Putamen (tissue), 1 donor: ENCODE data around the gene COL6A2.
A peak's percentile ranks its signal among the peaks of the same experiment; 100 is the strongest.
"Not testable (repeated sequence)": the region's sequence is repeated elsewhere in the genome, so short reads cannot be mapped to it uniquely, and the experiment has no call there.

Experiments
- DNase-seq: peaks from one replicate; pipeline ENCODE4 v3.0.0-alpha.2; 2016; ENCODE audit warnings: low spot score

The COL6A2 gene

DNA sequence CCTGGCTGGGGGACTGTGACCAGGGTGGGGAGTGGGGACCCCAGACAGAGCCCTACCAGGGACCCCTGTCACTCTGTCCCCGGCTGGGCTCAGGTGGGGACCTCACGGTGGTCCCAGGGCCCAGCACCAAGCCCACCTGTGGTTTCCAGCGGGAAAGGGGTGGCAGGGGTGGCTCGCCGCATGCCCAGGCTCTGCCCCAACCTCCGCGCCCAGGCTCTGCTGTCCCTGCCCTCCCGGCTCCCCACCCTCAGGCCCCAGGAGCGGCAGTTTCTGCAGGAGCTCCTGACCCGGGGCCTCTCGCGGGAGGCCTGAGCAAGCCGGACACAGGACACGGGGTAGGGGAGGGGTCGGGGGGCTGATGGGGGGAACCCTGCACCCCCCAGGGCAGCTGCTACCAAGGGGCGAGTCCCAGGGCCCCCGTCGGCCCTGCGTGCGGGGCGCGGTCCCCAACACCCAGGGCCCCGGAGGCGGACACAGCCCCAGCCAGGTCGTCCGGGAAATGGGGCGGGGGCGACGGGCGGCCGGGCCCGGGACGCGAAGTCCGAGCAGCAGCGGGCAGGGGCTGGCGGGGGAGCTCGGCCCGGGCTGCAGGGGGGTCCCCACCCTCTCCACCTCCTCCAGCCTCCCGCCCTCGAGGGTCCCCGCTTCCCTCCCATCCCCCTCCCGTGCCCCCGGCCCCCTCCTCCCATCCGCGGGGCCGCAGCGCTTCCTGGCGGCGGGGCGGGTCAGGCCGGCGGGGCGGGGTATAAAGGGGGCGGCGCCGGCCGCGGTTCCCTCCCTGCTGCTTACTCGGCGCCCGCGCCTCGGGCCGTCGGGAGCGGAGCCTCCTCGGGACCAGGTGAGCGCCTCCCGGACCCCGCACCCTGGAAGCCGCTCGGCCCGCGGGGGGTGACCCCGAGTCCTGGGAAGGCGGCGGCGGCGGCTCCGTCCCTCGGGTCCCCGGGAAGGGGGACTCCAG, at the start of gene COL6A2:
COL6A2 (plus strand) TSS at position 777 of the 958 bp plus-strand sequence.
- DNase-seq: no peak

DNA sequence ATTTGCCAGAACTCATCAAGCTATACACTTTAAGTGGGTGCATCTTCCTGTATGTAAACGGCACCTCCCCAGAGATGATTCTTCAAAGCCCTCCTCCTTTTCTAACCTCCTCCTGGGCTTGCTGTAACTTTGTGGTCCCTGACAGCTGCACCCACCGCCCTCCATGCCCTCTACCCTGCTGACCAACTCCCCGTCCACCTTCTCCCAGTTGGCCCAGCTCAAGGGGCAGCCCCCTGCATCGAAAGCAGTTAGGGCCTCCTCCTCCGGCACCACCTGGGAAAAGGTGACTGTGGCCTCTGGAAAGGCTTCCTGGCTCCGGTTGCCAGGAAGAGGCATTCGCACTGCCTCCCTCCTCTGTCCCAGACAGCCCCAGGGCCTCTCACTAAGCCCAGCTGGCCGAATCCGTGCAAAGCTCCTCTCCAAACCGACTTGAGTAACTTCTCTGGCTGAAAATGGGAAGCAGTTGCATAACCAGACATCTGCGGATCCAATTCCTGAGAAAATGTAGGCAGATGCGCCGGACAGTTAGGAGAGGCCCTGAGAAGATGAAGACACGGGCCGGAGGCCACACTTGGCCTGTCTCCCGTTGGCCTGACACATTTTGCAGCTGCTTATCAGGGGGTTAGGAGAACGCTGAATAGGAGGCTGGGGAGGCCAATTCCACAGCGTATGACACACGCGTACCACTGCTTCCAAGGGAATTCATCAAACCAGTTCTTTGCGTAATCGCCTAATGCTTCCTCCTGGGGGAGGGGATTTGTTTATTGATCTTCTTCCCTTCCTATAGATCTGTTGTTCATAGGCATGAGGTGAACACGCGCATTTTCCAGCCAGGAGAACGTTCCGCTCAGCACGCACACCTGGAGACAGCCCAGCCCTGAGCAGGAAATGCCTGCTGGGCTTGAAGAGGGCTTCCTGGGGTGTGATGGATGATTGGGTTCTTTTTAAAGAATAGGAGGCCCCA, 48.7 kb upstream of the COL6A2 start:
- peak; percentile 14 for DNase-seq

DNA sequence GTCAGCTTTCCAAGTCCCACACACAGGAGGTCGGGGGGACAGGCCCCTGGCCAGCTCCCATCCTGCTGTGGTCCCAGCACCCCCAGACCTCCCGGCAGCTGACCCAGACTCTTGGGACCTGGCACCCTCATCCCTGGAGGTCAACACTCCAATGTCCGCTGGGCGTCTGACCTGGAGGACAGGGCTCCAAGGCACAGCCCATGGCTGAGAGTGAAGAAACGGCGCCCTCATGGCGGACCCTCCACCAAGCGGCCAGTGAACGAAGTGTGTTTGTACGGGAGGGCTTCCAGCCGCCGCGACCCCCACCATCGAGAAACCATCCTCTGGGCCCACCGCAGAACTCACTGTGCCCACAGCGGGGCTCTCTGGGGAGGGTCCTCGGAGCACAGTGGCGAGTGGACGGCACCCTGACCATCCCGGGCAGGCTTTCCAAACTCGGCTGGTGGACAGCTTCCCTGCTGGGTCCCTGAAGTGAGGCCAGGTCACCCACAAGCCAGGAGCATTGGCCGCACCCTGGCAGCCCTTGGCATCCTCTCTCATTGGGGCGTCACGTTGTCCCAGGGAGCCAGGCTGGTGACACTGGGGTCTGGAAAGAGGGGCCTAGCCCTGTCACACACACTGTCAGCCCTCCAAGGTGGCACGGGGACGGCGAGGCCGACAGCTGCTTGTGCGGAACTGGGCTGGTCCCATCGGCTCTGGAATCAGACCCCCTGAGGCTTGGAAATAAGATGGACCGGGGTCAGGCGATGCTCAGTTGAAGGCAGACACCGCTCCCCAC, 47.8 kb upstream of the COL6A2 start:
- no peak for DNase-seq

DNA sequence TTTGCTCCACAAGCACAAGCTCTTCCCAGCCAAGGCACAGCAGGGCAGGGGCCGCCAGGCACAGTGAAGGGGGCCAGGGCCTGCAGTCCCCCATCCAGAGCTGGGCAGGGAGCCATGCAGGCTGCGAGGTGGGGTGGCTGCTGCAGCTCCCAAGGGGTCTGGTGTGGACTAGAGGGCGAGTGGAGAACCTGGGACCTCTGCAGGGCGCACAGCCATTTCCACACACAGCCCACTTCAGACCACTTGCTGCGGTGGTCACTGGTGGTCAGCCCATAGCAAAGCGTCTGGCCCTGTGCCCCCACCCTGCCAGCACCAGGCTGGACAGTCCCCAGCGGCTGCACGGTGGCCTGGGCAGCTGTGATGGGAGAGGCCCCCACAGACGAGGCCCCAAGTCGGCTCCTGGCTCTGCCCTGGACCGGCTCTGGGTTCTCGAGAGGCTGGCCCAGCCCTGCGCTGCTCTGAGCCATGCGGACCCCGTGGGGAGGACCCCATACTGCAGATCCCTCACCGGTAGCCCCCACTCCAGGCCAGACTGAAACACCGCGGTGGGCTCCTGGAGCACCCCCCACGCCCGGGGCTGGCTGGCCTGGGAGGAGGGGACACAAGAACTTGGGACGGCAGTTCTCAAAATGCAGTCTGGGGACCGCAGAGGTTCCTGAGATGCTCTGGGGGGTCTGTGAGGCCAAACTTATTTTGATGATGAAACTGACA, 47.1 kb upstream of the COL6A2 start:
- no peak for DNase-seq

DNA sequence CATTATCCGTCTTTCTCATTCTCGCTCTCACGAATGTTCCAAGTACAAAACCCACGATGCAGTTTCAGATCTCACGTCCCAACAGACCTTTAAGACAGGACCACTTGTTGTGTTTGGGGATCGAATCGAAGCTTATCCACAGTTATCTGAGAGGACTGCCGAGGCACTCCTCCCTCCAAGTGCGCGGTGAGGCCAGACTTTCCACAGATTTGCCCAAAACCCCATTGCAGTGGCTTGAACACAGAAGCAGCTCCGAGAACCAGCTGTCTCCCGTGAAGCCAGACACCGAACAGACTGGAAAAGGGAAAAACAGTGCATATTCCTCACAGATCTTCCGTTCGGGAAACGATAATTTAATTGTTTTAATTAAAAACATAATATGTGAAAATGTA, 46.5 kb upstream of the COL6A2 start:
- no peak for DNase-seq

DNA sequence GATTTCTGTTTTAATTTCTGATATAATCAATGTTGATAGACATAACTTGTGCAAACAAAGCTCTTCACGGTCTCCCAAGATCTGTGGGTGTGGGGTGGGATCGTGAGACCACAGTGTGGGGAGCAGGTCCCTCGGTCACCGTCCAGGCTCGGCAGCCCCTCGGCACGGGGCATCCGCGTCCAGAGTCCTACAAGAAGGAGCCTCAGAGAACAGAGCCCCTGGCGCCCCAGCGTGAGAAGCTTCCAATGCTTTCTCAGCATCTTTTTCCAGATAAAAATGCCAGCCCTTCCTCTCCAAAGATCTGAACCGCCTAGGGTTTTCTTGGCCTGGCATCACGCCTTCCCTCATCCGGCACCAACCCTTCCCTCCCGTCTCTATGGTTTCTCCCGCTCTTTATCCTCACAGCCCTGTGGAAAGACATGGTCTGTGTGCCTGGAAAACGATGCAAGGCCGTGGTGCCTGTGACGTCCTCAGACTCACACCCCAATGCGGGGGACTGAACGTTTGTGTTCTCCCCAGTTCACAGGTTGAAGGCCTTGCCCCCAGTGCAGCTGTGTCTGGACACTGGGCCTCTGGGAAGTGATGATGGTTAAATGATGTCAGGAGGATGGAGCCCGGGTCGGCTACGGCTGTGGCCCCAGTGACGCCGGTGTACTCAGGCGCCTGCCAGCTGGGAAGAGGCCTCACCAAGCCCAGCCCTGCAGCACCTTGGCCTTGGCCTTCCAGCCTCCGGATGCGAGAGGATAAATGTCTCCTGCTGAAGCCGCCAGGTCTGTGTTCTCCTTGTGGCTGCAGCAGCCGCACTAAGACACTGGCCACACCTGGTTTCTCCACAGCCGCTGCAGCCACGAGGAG, 45.9 kb upstream of the COL6A2 start:
- no peak for DNase-seq

DNA sequence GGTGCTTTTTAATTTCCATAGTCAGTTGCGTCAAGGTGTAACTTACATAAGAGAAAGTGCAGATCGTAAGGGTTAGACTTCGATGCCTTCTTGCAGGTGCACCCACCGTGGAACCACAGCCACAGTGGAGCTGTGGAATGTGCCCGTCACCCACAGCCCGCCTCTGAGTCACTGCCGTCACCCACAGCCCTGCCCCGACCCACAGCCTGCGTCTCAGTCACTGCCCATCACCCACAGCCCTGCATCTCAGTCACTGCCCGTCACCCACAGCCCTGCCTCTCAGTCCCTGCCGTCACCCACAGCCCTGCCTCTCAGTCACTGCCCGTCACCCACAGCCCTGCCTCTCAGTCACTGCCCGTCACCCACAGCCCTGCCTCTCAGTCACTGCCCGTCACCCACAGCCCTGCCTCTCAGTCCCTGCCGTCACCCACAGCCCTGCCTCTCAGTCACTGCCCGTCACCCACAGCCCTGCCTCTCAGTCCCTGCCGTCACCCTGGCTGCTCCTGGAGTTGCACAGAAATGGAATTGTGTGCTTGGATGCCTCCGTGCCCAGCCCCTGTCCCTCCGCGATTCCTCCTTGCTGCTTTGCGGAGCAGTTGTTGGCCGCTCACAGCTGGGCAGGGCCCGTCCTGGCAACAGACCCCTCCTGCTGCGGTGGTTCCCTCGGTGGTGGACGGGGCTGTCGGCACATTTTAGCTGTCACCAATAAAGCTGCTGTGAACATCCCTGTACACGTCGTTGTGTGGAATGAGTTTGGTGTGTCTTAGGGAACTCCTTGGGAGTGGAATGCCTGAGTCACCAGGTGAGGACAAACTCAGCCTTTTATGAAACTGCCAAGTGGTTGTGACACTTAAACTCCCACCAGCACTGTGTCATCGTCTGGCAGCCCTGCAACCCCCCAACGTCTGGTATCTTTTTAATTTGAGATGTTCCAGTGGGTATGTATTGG, 44.9 kb upstream of the COL6A2 start:
- DNase-seq: no peak

DNA sequence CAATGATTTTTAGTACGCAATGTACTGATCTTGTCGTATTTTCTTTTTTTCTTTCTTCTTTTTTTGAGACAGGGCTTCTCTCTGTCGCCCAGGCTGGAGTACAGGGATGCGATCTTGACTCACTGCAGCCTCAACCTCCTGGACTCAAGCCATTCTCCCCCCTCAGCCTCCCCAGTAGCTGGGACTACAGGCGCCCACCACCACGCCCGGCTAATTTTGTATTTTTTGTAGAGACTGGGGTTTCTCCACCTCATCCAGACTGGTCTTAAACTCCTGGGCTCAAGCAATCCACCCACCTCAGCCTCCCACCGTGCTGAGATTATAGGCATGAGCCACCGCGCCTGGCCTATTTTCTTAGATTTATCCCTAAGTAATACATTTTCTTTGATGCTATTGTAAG, 43.9 kb upstream of the COL6A2 start:
- no peak for DNase-seq

DNA sequence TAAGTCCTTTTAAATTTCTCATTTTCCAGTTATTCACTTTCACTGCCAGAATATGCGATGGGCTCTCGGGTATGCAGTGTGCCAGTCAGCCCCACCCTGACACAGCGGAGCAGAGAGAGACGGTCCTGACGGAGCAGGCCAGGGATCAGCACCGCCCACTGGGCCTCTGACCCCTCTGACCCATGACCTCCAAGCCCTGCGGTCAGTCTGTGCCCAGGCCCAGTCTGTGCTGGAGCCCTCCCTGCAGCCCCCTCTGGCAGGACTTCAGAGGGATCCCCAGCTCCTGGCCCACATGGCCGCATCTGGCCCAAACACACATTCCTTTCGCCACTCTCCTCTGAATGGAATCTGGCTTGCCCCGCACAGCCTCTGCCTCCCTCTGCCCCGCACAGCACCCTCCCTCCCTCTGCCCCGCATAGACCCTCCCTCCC, 43.4 kb upstream of the COL6A2 start:
- no peak for DNase-seq

DNA sequence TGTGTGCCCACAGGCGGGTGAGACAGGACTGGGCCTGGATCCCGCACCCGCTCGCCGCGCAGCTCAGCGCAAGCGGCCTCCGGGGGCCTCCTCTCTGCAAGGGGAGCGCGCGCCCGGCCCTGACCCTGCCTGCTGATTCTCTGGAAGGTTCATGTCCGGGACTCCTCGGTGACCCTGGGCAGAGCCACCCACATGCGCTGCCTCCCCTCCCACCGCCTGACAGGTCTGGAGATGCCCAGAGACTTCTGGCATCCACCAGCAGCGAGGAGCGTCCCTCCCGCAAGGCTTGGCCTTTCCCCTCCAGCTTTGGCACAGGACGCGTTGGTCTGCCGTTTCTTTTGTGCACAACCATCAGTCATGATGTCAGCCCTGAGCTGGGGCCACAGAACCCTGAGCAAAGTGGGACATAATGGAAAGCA, 42.0 kb upstream of the COL6A2 start:
- no peak for DNase-seq

DNA sequence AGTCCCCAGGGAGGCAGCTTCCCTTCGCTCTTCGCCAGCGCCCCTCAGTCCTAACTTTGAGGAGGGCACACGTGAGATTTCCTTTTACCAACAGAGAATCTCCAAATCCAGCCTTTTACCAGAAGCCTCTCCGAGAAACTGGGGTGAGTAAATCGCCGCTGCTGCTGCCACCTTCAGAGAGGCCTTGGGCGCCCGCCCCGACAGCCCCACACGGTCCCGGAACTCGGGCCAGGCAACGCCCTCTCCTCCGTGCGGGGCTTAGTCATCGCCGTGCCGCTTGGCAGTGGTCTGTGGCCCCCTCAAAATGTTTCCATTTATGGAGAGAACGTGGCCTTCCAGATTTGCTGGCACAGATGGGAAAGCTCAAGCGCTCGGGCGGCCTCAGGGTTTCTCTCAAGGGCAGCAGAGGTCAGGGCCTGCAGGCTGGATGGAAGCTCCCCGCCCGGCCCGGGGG, 41.4 kb upstream of the COL6A2 start:
- DNase-seq: no peak

DNA sequence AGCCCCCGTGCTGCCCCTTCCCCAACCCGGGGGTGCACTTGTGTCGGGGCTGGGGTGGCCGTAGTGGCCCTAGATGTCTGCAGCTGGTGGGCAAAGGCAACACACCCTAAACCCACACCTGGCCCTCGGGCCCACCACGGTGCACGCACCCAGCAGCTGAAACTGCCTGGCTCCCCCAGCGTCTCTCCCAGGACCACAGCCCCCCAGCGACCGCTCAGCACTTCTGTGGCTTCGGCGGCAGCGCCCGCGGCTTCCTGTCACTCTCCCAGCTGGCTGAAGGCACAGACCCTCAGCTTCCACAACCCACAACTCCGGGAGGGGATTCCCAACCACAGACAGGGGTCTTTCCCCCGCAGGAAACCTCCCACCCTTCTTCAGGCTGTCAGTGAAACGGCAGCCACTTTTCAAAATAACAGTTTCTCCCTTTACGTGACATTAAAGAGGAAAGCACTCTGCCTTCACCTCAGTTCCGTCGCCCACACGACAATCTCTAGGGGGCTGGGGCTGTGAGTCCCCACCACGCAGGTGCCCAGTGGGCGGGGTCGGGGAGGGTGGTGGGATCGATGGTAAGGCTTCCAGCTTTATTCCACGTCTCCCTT, 40.7 kb upstream of the COL6A2 start:
- DNase-seq: no peak

DNA sequence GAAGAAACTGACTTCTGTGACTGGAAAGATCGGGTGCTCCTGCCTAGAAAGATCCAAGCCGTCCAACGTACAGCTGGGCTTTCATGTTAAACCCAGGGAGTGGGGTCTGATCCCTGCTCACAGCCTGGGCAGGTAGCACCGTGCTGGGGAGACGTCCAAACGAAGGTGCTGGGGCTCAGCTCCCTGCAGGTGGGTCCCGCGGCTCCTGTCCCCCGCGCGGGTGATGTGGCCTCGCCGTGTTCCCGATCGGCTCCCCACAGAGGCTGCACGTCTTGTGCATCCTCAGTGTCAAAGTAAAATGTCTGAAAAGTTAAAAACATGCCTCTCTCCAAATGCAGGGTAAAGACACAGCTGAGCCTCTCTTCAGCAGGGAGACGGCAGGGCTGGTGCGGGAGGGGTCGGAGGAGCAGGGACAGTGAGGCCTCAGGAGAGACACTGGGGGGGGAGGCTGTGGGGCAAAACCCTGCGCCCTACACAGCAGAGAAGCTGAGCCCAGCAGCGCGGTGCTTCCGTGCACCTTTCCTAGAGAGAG, 40.1 kb upstream of the COL6A2 start:
- no peak for DNase-seq

DNA sequence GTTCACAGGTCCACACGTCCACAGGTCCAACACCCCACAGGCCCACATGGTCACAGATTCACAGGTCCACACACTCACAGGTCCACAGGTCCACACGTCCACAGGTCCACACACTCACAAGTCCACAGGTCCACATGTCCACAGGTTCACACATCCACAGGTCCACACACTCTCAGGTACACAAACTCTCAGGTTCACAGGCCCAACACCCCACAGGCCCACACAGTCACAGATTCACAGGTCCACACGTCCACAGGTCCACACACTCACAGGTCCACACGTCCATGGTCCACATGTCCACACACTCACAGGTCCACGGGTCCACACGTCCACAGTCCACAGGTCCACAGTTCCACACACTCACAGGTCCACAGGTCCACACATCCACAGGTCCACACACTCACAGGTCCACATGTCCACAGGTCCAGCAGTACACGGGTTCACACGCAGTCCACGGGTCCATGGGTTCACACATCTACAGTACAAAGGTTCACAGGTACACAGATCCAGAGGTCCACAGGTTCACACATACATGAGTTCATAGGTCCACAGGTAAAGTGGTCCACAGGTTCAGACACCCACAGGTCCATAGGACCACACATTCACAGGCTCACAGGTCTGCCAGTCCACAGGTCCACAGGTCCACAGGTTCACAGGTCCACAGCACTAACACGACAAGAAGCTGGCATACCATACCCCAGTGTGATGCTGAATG, 39.3 kb upstream of the COL6A2 start:
- DNase-seq: no peak

DNA sequence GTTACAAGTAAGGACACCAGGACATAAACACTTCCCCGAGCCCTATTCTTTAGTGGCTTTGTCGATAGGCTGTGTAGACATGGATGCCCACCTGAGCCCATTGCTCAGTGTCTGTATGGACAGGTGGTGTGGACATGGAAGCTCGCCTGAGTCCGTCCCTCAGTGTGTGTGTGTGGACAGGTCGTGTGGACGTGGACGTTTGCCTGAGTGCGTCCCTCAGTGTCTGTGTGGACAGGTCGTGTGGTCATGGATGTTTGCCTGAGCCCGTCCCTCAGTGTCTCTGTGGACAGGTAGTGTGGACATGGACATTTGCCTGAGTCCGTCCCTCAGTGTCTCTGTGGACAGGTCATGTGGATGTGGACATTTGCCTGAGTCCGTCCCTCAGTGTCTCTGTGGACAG, 38.7 kb upstream of the COL6A2 start:
- no peak for DNase-seq

DNA sequence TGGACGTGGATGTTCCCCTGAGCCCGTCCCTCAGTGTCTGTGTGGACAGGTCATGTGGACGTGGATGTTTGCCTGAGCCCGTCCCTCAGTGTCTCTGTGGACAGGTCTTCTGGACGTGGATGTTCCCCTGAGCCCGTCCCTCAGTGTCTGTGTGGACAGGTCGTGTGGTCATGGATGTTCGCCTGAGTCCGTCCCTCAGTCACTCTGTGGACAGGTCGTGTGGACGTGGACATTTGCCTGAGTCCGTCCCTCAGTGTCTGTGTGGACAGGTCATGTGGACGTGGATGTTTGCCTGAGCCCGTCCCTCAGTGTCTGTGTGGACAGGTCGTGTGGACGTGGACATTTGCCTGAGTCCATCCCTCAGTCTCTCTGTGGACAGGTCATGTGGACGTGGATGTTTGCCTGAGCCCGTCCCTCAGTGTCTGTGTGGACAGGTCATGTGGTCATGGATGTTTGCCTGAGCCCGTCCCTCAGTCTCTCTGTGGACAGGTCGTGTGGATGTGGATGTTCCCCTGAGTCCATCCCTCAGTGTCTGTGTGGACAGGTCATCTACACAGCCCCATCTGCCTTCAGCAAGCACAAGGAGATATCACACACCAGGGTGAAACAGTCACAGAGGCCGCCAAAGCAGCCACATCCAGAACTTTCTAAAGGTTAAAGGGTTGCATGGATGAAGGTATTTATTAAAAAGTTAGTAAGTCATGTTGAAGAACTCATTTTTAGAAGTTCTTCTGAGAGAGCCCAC, 38.0 kb upstream of the COL6A2 start:
- not testable (repeated sequence) for DNase-seq

DNA sequence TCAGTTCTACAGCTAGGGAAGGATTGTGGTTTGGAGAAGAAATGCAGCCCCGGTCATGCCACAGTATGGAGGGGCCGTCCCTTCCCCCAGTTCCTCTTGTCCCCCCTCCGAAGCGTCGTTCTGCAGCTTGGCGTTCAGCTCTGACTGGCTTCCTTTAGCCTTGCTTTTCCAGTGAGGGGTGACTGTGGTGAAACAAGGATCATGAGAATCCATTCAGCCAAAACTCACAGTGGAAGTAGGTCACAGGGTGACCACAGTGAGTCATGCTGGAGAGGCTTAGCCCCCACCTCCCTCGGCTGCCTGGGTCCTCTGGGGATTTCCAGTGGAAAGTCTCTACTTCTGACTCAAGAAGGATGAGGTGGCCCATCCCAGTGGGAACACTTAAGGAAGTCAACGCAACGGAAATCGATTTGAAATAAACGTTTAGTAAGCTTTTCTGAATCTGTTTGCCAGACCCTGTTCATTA, 37.3 kb upstream of the COL6A2 start:
- DNase-seq: peak; percentile 16
